PC-3 (cell line): ENCODE results near the gene TMC7.

Experiments used
- CTCF ChIP-seq: fragments of 300-600 bp; sonication (generic); conservative IDR thresholded peaks from 2 replicates; pipeline ENCODE4 v1.5.1; 2017; ENCODE audit warnings: antibody characterized with exemption, low read depth, mild to moderate bottlenecking, low read length
- EZH2 ChIP-seq: fragments of 300-600 bp; sonication (generic); IDR thresholded peaks from one replicate; pipeline ENCODE4 v1.6.1; 2017; ENCODE audit warnings: antibody characterized with exemption, mild to moderate bottlenecking, low read length; ENCODE audit not compliant: unreplicated experiment
- EZH2phosphoT487 ChIP-seq: fragments of 300-600 bp; sonication (generic); IDR thresholded peaks from 2 replicates; pipeline ENCODE4 v1.6.1; 2018; ENCODE audit warnings: mild to moderate bottlenecking, antibody characterized with exemption, low read length, borderline replicate concordance

- no peak for TF ChIP-seq CTCF
- TF ChIP-seq EZH2: no peak
- no peak for TF ChIP-seq EZH2phosphoT487
These were observed 40.3 kb upstream of the TMC7 start for GRCh38 chr16:18943414-18943813.
